A172 (cell line): ENCODE results near the gene CISD3. TPM values are rescaled to one million over a fixed set of nuclear protein-coding genes. Genes with fewer than 3 reads are reported as not detected.

Experiments
- DNase-seq: peaks from one replicate; pipeline ENCODE4 v3.0.0-alpha.2; 2015; ENCODE audit warnings: low spot score
- total RNA-seq: library from RNA; depleted of rRNA; stranded (reverse); fragments of >200 nt; shearing (Covaris generic); gene quantifications from 2 replicates; pipeline ENCODE4 v1.2.3, GENCODE V29; 2014

The CISD3 gene
- total RNA-seq, 1 experiment from 2014 or later, result 12.4 TPM

GRCh38 chr17:38743556-38744171, 13.5 kb downstream of the CISD3 start:
- DNase-seq, result no peak

DNA sequence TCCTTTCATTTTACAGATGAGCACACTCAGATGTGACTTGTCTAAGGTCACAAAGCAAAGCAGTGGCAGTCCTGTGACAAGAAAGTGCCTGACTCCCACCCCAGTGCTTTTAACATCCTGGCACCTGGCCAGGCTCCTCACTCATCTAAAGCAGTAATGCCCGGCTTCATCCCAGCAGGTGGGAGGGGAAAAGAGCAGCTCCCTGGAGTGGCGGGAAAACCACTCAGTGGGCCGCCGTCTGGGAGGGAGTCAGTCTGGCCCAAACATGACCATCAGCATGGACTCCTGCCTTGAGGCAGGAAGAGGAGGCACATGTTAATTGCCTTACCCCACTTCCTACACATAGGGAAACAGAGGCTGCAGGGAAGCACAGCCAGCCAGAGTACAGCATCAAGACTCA, 15.4 kb downstream of the CISD3 start:
- no peak for DNase-seq

GRCh38 chr17:38746004-38746848, 16.1 kb downstream of the CISD3 start:
- DNase-seq, result no peak

DNA sequence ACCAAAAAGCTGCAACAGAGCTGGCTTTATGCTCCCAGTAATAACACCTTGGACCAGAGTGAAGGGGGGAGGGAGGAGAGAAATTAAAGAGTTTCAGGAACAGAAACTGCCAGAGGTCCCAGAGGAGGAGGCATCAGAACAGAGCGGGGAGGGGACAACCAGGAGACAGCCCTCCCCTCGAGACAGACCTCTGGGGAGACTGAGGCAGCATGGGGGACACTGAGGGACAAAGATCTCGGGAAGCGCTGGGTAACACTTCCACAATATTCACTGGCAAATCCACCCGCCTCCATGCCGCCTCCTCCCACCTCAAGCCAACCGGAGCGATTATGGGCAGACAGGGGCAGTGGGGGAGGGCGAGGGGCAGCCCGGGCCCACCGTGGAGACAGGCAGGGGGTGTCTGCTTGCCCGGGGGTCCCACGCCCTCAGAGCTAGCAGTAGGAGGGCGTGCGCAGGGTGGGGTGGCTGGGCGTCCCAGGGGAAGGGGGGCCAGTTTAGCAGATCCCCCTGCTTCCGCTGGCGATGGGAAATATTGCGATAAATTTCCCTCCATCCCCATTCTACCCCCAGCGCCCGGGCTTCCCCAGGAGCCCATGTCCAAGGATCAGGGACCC, 16.8 kb downstream of the CISD3 start:
- no peak for DNase-seq

- DNase-seq, result no peak
These were observed 17.5 kb downstream of the CISD3 start for GRCh38 chr17:38747463-38748148.

GRCh38 chr17:38748149-38748891, 18.2 kb downstream of the CISD3 start, which contains the start of gene PCGF2:
Gene PCGF2 (minus strand): TSS chr17:38748336. CDS start chr17:38740402, 7,934 bp downstream.
- DNase-seq, result peak; percentile 92

GRCh38 chr17:38748892-38749222, 18.7 kb downstream of the CISD3 start:
- no peak for DNase-seq

DNA sequence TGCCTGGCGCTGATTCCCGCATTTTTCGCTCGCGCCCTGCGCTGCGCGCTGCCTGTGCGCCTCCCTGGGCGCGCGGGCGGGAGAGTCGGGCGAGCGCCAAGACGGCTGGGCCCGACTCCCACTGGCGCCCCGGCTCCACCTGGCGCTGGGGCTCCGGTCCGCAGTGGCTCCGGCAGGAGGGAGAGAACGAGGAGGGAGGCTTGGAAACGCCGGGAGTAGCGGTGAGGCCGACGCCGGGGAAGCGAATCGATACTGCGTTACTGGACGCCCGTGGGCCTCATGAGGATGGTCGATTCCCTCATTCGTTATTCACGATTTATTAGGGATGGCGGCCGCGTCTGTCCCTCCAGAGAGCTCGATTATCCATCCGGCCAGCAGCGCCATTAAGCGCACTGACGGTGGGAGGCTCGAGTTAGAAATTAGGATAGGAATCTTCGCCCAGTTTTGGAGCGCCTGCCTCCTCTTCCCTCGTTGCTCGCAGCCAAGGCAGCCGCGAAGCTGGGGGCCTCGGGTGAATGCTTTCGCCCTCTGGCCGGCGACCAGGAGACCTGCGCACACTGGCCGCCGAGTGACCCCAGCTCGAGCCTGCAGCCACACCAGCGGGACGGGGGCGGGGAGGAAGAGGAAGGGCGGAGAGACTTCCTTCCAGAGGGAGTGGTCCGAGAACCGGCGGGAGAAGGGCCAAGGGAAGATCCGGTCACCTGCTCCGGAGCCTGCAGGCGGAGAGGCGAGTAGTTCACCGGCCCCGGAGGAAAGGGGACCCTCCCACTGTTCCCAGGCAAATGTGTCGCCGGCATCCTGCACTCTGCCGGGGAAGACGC, 19.3 kb downstream of the CISD3 start:
- DNase-seq, result peak; percentile 93

DNA sequence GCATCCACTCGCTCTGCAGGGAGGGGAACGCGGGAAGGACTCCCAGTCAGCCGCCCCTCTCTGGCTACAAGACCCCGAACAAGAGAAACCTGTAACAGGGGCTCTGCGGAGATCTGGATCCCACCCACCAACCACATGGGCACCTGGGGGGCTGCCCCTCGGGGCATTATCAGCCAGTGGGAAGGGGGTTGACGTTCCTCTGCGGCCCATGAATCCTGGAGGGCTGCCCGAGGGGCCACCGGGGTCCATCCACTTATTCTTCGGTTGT, 19.8 kb downstream of the CISD3 start:
- no peak for DNase-seq

GRCh38 chr17:38750312-38751121, 20.4 kb downstream of the CISD3 start:
- no peak for DNase-seq

- no peak for DNase-seq
These were observed 21.1 kb downstream of the CISD3 start for GRCh38 chr17:38751144-38751807.

DNA sequence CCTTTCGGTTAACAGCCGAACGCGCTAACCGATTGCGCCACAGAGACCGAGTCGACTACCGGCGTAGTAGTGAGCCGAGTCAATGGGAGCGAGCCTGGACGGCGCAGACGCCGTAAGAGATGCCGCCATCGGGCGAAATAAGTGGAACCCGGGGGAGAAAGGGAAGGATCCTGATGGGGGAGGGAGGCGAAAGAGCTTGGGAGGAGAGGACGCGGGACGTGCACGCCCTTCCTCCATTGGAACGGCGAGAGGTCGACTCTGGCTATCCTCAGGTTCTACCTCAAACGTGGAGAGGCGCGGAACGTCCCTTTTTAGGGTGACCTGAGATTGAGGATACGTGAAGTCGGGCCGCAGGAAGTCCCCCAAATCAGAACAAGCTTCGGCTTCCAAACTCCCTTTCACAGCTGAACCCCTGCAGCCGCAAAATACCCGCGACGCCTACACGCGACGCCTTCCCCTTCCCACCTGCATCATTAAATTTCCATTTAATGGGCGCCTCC, 21.7 kb downstream of the CISD3 start:
- DNase-seq, result peak; percentile 82

GRCh38 chr17:38752308-38753070, 22.3 kb downstream of the CISD3 start, which contains the start of gene PSMB3:
Gene PSMB3 (plus strand): TSS chr17:38752741. CDS start chr17:38752827, 86 bp downstream.
- DNase-seq, result peak; percentile 100

DNA sequence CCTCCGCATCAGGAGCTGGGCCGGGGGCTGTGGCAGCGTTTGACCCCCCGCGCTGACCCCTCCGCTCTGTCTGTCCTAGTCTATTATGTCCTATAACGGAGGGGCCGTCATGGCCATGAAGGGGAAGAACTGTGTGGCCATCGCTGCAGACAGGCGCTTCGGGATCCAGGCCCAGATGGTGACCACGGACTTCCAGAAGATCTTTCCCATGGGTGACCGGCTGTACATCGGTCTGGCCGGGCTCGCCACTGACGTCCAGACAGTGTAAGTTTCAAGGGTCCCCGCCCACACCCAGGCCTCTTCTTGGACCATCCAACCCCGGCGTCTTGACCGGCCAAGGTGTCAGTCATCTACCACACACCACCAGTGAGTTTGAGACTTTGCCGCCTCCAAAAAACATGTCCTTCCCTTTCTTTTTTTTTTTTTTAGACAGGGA, 22.9 kb downstream of the CISD3 start:
- no peak for DNase-seq

GRCh38 chr17:38761612-38762011, 31.5 kb downstream of the CISD3 start:
- peak; percentile 31 for DNase-seq

DNA sequence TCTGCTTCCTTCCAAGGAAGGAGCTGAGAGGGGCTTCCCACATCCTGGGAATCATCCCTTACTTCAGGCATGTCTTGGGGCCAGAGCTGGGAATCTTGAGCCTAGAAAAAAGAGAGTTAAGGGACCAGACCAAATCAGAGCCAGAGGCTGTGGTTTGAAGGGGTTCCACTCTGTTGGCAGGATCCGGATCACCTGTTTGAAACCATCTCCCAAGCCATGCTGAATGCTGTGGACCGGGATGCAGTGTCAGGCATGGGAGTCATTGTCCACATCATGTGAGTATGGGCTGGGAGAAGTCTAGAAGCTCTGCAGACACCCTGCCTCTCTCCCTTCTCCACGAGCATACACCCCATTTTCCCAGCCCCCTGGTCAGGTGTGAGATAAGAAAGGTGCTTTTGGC, 32.1 kb downstream of the CISD3 start:
- no peak for DNase-seq

- no peak for DNase-seq
These were observed 36.2 kb downstream of the CISD3 start for GRCh38 chr17:38766341-38766740.

GRCh38 chr17:38768417-38768816, 38.3 kb downstream of the CISD3 start:
- no peak for DNase-seq
